GM12878 (cell line): ENCODE results near the gene OVOL1. TPM values are rescaled to one million over a fixed set of nuclear protein-coding genes. Genes with fewer than 3 reads are reported as not detected.

Experiments
- BHLHE40 ChIP-seq, 2 experiments: fragments of 450-650 bp in 1 of 2; IDR thresholded peaks; 2 replicates each; pipeline ENCODE4 v1.6.1; 2011 to 2017; ENCODE audit warnings: low read depth in 2 of 2, borderline replicate concordance in 1 of 2, improper control_type of control experiment in 1 of 2, low read length in 1 of 2, mild to moderate bottlenecking in 1 of 2
- CHD2 ChIP-seq: IDR thresholded peaks from 2 replicates; pipeline ENCODE4 v1.6.1; 2011; ENCODE audit warnings: low read depth, low read length, improper control_type of control experiment, borderline replicate concordance
- CREB1 ChIP-seq: IDR thresholded peaks from 2 replicates; pipeline ENCODE4 v1.6.1; 2012; ENCODE audit warnings: low read depth, mild to moderate bottlenecking, inconsistent platforms
- MEF2B ChIP-seq: fragments of 450-650 bp; IDR thresholded peaks from 2 replicates; pipeline ENCODE4 v1.6.1; 2018; ENCODE audit warnings: mild to moderate bottlenecking, moderate library complexity; ENCODE audit not compliant: partially characterized antibody, poor library complexity, severe bottlenecking
- RAD51 ChIP-seq: fragments of 450-650 bp; IDR thresholded peaks from 2 replicates; pipeline ENCODE4 v1.6.1; 2016; ENCODE audit warnings: moderate library complexity, mild to moderate bottlenecking, inconsistent platforms
- polyA plus RNA-seq, 11 experiments: library from polyadenylated mRNA; depleted of rRNA in 4 of 11; unstranded in 6 of 11; stranded (reverse) in 5 of 11; fragments of >200 nt; fragmentation: Nextera tagmentation in 4 of 11; fragmentation: Illumina TruSeq in 1 of 11; extraction: Ambion mirVana in 4 of 11; extraction: Trizol in 1 of 11; gene quantifications; 1 replicate in 1 of 11; 2 replicates in 10 of 11; pipeline versions ENCODE4 v1.2.1 to v1.2.3, GENCODE V29; 2011 to 2016; ENCODE audit warnings: inconsistent platforms in 2 of 11, missing spikeins in 2 of 11, low read depth in 1 of 11
- total RNA-seq, 4 experiments: library from RNA; depleted of rRNA in 3 of 4; stranded (reverse); fragments of >200 nt in 3 of 4; fragmentation: Illumina TruSeq in 1 of 4; extraction: Trizol in 1 of 4; gene quantifications; 2 replicates each; pipeline versions ENCODE4 v1.2.1 to v1.2.3, GENCODE V29; 2013 to 2021
- TF ChIP-seq, protein P1 (sequence below): fragments of 450-650 bp; IDR thresholded peaks from 2 replicates; pipeline ENCODE4 v1.6.1; 2016; ENCODE audit warnings: mild to moderate bottlenecking
- TF ChIP-seq, protein P2 (sequence below): fragments of 450-650 bp; IDR thresholded peaks from 2 replicates; pipeline ENCODE4 v1.6.1; 2017; ENCODE audit warnings: mild to moderate bottlenecking

Gene OVOL1
- total and polyA plus RNA-seq, 10 of the 15 experiments (the other 5 are each of a cell fraction or from before 2014, with no cell fraction given), result 0.04 to 0.96 (median 0.09) TPM; not detected in 7

DNA sequence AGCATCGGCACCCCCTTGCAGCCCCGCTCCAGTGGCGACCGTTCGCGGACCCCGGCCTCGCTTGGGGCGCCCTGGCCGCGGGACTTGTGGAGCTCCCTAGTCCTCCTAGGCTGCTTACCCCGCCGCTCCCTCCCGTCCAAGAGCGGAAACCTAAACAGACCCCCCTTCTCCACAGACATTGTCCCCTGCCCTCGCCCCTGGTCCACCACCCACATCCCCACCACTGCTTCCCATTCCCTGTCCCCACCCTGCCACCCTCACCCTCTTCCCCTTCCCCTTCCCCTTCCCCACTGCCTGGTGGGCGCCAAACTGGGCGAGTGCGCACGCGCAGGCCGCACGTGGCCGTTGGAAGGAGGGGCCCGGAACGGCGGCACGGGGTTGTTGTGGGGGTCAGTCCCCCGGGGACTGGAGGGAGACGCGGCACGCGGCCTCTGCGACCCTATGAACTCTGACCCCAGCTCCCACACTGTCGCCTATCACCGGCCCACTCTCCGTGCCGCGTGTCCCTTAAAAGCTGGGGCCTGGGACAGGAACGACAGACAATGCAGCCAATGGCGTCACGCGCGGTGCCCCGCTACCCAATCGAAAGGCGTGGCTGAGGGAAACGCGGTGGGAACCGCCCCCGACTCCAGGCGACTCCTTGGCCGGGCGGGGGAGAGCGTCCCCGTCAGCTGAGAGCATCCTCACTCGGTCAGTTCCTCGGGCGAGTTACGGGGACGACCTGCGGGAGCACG is 46.6 kb downstream of the OVOL1 start, which contains the start of gene SNX32 (continued):
- TF ChIP-seq RAD51, result peak; percentile 57; the same call in 1 of the 2 replicates
- TF ChIP-seq, protein P1, sequence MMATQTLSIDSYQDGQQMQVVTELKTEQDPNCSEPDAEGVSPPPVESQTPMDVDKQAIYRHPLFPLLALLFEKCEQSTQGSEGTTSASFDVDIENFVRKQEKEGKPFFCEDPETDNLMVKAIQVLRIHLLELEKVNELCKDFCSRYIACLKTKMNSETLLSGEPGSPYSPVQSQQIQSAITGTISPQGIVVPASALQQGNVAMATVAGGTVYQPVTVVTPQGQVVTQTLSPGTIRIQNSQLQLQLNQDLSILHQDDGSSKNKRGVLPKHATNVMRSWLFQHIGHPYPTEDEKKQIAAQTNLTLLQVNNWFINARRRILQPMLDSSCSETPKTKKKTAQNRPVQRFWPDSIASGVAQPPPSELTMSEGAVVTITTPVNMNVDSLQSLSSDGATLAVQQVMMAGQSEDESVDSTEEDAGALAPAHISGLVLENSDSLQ, result peak; percentile 99
- TF ChIP-seq MEF2B, result peak; percentile 58
- peak; percentile 86 to 97 for TF ChIP-seq BHLHE40 (IDR thresholded peaks at IDR 0.05; ENCODE audit: borderline replicate concordance in 1 of 2, low read depth in 2 of 2, low read length in 1 of 2)
- TF ChIP-seq CREB1, result peak; percentile 81
- TF ChIP-seq CHD2, result peak; percentile 95
- TF ChIP-seq, protein P2, sequence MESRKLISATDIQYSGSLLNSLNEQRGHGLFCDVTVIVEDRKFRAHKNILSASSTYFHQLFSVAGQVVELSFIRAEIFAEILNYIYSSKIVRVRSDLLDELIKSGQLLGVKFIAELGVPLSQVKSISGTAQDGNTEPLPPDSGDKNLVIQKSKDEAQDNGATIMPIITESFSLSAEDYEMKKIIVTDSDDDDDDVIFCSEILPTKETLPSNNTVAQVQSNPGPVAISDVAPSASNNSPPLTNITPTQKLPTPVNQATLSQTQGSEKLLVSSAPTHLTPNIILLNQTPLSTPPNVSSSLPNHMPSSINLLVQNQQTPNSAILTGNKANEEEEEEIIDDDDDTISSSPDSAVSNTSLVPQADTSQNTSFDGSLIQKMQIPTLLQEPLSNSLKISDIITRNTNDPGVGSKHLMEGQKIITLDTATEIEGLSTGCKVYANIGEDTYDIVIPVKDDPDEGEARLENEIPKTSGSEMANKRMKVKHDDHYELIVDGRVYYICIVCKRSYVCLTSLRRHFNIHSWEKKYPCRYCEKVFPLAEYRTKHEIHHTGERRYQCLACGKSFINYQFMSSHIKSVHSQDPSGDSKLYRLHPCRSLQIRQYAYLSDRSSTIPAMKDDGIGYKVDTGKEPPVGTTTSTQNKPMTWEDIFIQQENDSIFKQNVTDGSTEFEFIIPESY, result no peak
- TF ChIP-seq, all 136 proteins: peak for 41
